H1 (cell line): ENCODE data around the gene DAZAP1.

Source experiments
- CEBPB ChIP-seq: IDR thresholded peaks from 2 replicates; pipeline ENCODE4 v1.6.1; 2012; ENCODE audit warnings: low read depth, low read length
- CTCF ChIP-seq, 3 experiments: IDR thresholded peaks; 1 replicate in 2 of 3; 2 replicates in 1 of 3; pipeline versions ENCODE4 v1.5.1 to v1.6.1; 2011; ENCODE audit warnings: low read length in 3 of 3, mild to moderate bottlenecking in 3 of 3, inconsistent platforms in 2 of 3, low read depth in 1 of 3, moderate library complexity in 1 of 3; ENCODE audit not compliant: insufficient read depth in 1 of 3; ENCODE audit errors: control extremely low read depth in 1 of 3
- EP300 ChIP-seq, 2 experiments: IDR thresholded peaks; 1 replicate in 1 of 2; 2 replicates in 1 of 2; pipeline ENCODE4 v1.6.1; 2011 to 2012; ENCODE audit warnings: low read depth in 2 of 2, low read length in 2 of 2, mild to moderate bottlenecking in 2 of 2, borderline replicate concordance in 1 of 2, inconsistent platforms in 1 of 2, moderate library complexity in 1 of 2
- KDM5A ChIP-seq: fragments of 200-600 bp; IDR thresholded peaks from 2 replicates; pipeline ENCODE4 v1.7.1; 2012; ENCODE audit warnings: mild to moderate bottlenecking, low read length, inconsistent platforms, mixed read lengths
- POLR2A ChIP-seq, 2 experiments: IDR thresholded peaks; 1 replicate in 1 of 2; 2 replicates in 1 of 2; pipeline ENCODE4 v1.6.1; 2011; ENCODE audit warnings: low read depth in 2 of 2, low read length in 2 of 2, mild to moderate bottlenecking in 2 of 2; ENCODE audit errors: control extremely low read depth in 1 of 2
- RFX5 ChIP-seq: IDR thresholded peaks from 2 replicates; pipeline ENCODE4 v1.6.1; 2011; ENCODE audit warnings: low read depth, low read length, improper control_type of control experiment, borderline replicate concordance

- TF ChIP-seq CEBPB (no peak), EP300 (IDR thresholded peaks at IDR 0.05; ENCODE audit: borderline replicate concordance in 1 of 2, low read depth in 2 of 2, low read length in 2 of 2) (no peak), POLR2A (IDR thresholded peaks at IDR 0.05; ENCODE audit: control extremely low read depth in 1 of 2, low read depth in 2 of 2, low read length in 2 of 2) (no peak), CTCF (IDR thresholded peaks at IDR 0.05; ENCODE audit: control extremely low read depth in 1 of 3, insufficient read depth in 1 of 3, low read depth in 1 of 3, low read length in 3 of 3) (no peak), KDM5A (no peak), RFX5 (no peak)
These were observed 5.0 kb downstream of the DAZAP1 start for GRCh38 chr19:1412323-1412923.
